HG03571 (cell line): Measurements from ENCODE around the gene PDGFB.

Experiments used
- ATAC-seq: cut with Tn5 transposase; IDR thresholded peaks from one replicate; pipeline ENCODE4 v1.9.1; 2021; ENCODE audit not compliant: unreplicated experiment

PDGFB gene

GRCh38 chr22:39244496-39245129, at the start of gene PDGFB:
TSS of gene PDGFB (minus strand) at chr22:39244982. CDS start at chr22:39243963, 1,019 bp downstream.
- ATAC-seq: no peak

DNA sequence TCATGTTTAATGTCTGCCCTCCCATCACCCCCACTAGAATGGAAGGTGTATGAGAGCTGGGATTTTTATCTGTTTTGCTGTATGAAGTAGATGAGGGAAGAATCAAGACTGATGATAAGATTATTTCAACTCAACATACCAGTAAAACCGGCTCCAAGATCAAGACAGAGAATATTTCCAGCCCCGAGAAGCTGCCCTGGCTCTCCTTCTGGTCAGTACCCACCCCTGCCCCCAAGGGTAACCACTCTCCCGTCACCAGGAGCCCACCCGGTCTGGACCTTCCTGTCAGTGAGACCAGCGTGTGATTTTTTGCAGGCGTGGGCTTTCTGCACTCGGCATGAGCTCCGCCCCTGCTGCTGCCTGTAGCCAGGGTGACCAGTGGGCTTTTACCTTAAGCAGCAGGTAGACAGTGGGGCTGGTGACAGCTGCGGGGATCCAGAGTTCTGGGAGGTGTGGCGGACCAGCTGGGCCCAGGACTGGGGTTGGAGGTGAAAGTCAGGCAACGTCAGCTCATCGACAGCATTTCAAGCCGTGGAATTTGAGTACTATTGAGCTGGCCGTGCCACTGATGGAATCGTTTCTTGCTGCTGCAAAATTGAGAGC, 49.1 kb upstream of the PDGFB start:
- no peak for ATAC-seq

- ATAC-seq: no peak
Measured at GRCh38 chr22:39292561-39293074, 47.8 kb upstream of the PDGFB start.

GRCh38 chr22:39292031-39292462, 47.3 kb upstream of the PDGFB start:
- no peak for ATAC-seq

DNA sequence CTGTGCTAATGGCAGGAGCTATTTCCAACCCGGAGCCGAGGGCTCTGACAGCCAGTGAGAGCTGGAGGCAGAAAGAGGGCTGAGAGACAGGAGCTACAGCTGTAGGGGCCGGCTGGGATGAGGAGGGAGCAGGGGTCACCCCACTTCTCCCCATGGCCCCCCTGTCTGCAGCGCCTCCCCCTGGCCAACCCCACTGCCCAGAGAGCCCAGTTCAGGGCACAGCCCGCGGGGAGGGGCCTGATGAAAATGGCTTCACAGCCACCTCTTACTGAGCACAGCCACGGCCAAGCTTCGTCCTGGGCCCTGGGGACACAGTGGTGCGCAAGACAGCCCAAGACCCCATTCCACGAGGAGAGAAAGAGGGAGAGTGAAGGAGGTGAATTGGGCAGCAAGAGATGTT, 46.7 kb upstream of the PDGFB start:
- ATAC-seq: no peak

GRCh38 chr22:39290724-39291161, 46.0 kb upstream of the PDGFB start:
- ATAC-seq: no peak

DNA sequence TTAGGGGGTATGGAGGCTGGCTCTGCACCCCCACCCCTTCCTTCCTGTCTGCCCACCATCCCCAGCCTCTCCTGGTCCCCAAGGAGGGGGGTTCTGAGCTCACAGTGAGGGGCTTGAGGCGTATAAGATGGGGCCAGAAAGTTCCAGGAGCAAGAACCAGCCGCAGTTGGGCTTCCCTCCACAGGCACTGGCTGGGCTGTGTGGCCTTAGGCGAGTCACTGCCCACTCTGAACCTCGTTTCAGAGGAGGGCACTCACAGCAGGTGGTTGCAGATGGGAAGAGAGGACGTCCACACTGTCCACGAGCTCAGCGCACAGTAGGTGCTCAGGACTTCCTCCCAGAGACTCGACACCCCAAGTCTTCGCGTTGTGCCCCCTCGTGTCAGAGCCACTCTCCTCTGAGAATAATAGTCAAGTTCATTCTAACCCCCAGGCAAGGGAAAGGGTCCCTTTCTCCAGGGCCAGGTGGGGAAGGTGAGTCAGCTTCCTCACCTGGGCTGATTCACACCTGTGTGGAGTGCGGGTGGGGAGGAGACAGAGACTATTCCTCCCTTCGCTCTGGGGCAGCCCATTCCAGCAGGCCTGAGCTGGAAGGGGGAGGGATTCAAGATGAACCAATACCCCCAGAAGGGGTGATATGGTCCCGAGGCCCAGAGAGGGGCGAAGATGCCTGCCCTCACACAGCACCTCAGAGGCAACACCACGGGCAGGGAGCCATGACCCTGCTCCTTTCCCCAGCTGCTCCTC, 45.4 kb upstream of the PDGFB start:
- no peak for ATAC-seq

DNA sequence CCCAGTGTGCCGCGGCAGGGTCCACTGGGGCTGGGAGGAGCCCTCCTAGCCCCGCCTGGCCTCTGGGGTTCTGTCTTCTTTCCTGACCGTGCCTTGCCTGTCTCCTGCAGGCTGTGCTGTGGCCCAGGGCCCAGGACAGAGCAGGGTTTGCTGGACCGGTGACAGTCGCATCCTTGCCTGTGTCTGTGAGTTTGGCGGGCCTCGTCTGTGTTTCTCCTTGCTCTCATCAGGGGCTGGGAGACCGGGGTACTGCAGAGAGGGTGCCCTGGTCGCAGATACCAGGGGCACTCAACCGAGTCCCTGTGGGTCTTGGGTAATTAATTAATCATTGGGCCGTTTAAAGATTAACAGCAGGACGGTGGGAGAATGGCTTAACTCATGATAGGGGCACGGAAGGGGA, 44.8 kb upstream of the PDGFB start:
- no peak for ATAC-seq

DNA sequence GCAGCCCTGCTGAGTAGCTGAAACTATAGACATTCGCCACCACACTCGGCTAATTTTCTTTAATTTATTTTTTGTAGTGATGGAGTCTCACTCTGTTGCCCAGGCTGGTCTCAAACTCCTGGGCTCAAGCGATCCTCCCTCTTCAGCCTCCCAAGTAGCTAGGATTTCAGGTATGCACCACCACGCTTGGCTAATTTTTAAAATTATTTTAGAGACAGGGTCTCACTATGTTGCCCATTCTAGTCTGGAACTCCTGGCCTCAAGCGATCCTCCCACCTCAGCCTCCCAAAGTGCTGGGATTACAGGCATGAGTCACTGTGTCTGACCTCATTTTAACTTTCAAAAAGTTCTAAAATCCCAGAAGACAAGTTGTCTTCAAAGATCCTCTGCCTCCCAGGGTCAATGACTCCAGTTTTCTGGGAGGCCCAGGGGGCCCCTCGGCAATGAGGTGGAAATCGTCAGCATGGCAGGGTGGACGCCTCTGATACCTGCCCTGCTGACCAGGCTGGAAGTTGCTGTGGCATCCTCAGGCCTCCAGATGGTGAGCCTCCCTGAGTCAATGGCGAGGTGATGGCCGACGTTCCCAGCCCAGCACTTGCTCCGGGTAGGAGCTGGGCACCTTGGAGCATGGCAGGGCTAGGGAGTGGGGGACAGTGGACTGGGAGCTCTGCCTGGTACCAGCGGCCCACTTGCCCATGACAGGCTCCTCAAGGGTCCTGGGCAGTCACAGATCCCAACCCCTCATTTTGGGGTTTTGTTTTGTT, 43.5 kb upstream of the PDGFB start:
- ATAC-seq: no peak

DNA sequence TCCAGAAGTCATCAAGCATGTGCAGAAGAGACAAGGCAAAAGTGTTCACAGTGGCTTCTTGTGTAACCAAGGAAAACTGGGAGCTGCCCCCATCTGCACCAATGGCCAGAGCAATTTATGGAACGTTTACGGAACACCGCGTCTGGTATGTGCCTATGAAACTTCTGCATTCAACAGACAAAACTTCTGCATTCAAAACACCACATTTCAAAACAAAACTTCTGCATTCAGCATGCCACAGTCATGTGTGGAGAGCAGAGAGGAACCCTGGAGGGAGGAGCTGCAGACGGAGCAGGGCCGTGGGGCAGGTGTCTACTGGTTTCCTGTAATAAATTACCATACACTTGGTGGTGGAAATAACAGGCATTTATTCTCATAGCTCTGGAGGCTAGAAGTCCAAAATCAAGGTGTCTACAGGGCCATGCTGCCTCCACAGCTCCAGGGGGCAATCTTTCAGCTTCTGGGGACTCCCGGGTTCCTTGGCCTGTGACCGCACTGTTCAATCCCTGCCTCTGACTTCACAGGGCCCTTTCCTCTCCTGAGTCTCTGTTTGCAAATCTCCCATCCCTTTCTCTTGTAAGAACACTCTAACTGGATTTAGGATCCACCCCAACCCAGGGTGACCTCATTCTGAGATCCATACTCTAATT, 42.4 kb upstream of the PDGFB start:
- no peak for ATAC-seq

GRCh38 chr22:39284983-39285382, 40.2 kb upstream of the PDGFB start:
- no peak for ATAC-seq

DNA sequence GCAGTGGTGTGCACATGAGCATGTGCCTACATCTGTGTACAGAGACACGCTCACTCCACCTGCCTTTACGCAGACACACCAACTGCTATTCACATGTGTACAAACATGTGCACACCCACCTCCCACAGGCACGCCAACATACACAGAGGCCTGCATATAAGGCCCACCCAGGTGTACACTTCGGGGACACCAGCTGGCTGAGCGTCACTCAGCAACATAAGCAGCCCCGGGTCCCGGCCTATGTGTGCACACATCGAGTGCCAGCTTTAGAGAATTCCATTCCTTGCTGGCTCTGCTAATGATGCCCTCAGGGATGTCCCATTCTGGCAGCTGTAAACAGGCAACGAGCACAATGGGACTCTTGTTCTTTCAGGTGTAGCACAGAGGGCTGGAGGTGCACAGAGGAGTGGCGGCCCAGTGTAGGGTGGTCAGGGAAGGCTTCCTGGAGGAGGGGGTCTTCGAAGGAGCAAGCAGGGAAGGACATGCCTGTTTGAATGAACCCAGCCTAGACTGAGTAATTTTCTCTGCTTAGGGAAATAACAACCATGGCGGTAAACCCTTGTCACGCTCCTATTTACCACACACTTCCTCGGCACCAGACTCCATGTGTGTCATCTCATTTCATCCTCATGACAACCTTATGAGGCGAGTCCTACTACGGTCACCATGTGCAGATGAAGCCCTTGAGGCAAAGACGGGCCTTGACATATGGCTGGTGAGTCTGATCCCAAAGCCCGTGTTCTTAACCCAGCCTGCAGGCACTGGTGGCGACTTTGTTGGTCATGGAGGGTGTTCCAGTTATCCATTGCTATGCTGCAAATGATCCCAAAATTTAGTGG, 39.6 kb upstream of the PDGFB start:
- no peak for ATAC-seq

- ATAC-seq: no peak
Measured at GRCh38 chr22:39283322-39284141, 38.8 kb upstream of the PDGFB start.

- no peak for ATAC-seq
Measured at GRCh38 chr22:39282645-39283321, 38.0 kb upstream of the PDGFB start.

DNA sequence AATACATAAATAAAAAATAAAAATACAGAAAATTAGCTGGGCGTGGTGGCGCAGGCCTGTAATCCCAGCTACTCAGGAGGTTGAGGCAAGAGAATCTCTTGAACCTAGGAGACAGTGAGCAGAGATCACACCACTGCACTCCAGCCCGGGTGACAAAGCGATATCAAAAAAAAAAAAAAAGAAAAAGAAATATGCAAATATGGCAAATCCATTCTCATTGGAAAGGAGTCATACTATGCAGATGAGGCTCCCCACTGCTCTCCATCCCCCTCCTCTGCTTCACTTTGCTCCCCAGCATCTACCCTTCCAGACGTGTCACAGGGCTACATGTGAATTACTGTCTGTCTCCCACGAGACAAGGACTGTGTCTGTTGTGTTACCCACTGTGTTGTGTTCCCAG, 36.3 kb upstream of the PDGFB start:
- ATAC-seq: no peak

DNA sequence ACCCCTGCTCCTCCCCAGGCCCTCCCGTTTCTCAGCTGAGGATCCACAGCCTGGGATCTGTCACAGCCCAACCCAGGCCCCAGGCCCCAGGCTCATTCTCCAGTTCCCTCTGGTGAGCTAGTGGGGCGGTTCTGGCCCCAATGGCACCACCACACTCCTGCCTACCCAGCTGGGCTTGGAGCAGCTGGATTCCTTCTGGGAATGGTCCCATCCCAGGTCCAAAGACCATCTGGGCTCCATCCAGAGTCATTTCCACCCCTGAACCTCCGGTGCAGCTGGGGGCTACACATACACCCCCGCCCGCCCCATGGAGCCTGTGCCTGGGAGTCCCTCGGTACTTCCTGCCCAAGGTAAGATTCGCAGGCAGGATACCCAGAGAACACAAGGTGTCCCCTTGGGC, 35.5 kb upstream of the PDGFB start:
- no peak for ATAC-seq

DNA sequence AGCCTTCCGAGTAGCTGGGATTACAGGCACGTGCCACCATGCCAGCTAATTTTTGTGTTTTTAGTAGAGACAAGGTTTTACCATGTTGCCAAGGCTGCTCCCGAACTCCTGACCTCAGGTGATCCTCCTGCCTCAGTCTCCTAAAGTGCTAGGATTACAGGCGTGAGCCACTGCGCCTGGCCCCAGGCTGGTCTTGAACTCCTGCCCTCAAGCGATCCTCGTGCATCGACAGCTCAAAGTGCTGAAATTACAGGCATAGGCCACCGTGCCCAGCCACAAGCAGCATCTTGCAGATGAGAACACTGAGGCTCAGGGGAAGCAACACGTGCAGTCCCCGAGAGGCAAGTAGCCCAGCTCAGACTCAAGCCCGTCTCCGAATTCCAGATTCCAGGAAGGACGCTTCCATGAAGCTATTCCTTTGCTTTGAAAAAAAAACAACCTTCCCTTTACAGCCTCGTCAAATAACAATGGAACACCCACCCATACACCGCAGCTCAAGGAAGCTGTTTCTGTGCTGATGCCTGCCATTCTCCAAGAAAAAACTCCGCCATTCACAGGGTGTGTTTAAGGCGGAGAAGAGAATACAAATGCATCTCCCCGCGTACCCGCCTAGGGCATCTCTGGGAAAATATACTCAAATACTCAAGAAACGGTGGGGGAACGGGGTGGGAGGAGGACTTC, 34.5 kb upstream of the PDGFB start:
- ATAC-seq: no peak

- ATAC-seq: no peak
Measured at GRCh38 chr22:39278040-39278439, 33.3 kb upstream of the PDGFB start.
